ENCODE data around the gene ADRA2C.

GRCh38 chr4:3786196-3786869 lies 20.1 kb downstream of the ADRA2C start:
- TF ChIP-seq EZH2 (IDR thresholded peaks at IDR 0.05; ENCODE audit: low read depth) (no peak), CTCF (conservative IDR thresholded peaks at IDR 0.05) (no peak)
